IPS-NIHi7 (cell line): ENCODE measurements around the gene WNT1.

Source experiments
- DNase-seq: peaks from one replicate; pipeline ENCODE4 v3.0.0; 2012; ENCODE audit warnings: mixed read lengths; ENCODE audit errors: extremely low spot score

The WNT1 gene

GRCh38 chr12:48961331-48961730, 16.8 kb upstream of the WNT1 start:
- no peak for DNase-seq

GRCh38 chr12:48961801-48962200, 16.3 kb upstream of the WNT1 start:
- DNase-seq = no peak

GRCh38 chr12:48965298-48965838, 12.8 kb upstream of the WNT1 start:
- peak; percentile 68 for DNase-seq

GRCh38 chr12:48966177-48966895, 11.8 kb upstream of the WNT1 start:
- DNase-seq = no peak

- DNase-seq = no peak
These were observed 10.1 kb upstream of the WNT1 start for GRCh38 chr12:48967991-48968390.

- no peak for DNase-seq
These were observed 9.7 kb upstream of the WNT1 start for GRCh38 chr12:48968467-48968866.

- DNase-seq = no peak
These were observed 8.9 kb upstream of the WNT1 start for GRCh38 chr12:48969160-48969771.

- DNase-seq = no peak
These were observed 8.1 kb upstream of the WNT1 start for GRCh38 chr12:48969833-48970701.

- no peak for DNase-seq
These were observed 7.3 kb upstream of the WNT1 start for GRCh38 chr12:48970702-48971334.

GRCh38 chr12:48972213-48972951, 5.7 kb upstream of the WNT1 start:
- peak; percentile 11 for DNase-seq

GRCh38 chr12:48972952-48973483, 5.1 kb upstream of the WNT1 start:
- peak; percentile 1 for DNase-seq

GRCh38 chr12:48973531-48973930, 4.6 kb upstream of the WNT1 start:
- no peak for DNase-seq

- peak; percentile 74 for DNase-seq
These were observed 4.0 kb upstream of the WNT1 start for GRCh38 chr12:48973941-48974673.

- peak; percentile 71 for DNase-seq
These were observed 536 bp upstream of the WNT1 start for GRCh38 chr12:48977290-48978281.

- DNase-seq = no peak
These were observed 849 bp downstream of the WNT1 start for GRCh38 chr12:48978741-48979601.

GRCh38 chr12:48979602-48980388, 1.7 kb downstream of the WNT1 start:
- DNase-seq = no peak

- DNase-seq = peak; percentile 74
These were observed 2.3 kb downstream of the WNT1 start for GRCh38 chr12:48980389-48980952.
